Fibroblast of skin of right quadriceps (primary cell): ENCODE data around the gene ZFHX3.
A peak's percentile ranks its signal among the peaks of the same experiment; 100 is the strongest.

ENCODE experiments used
- DNase-seq: peaks from one replicate; pipeline ENCODE4 v3.0.0-alpha.2; 2013

The ZFHX3 gene

GRCh38 chr16:72815348-72816318 lies 232.3 kb downstream of the ZFHX3 start:
- DNase-seq, result no peak

- no peak for DNase-seq
Measured at GRCh38 chr16:72814226-72814625, 233.7 kb downstream of the ZFHX3 start.

GRCh38 chr16:72812672-72813071 lies 235.3 kb downstream of the ZFHX3 start:
- no peak for DNase-seq

- DNase-seq, result no peak
Measured at GRCh38 chr16:72811876-72812275, 236.1 kb downstream of the ZFHX3 start.

GRCh38 chr16:72811188-72811720 lies 236.7 kb downstream of the ZFHX3 start:
- no peak for DNase-seq

- DNase-seq, result no peak
Measured at GRCh38 chr16:72810480-72810879, 237.4 kb downstream of the ZFHX3 start.

GRCh38 chr16:72809446-72809845 lies 238.5 kb downstream of the ZFHX3 start:
- no peak for DNase-seq

GRCh38 chr16:72808754-72809153 lies 239.2 kb downstream of the ZFHX3 start:
- DNase-seq, result no peak

GRCh38 chr16:72807245-72807644 lies 240.7 kb downstream of the ZFHX3 start:
- no peak for DNase-seq

GRCh38 chr16:72805486-72805885 lies 242.4 kb downstream of the ZFHX3 start:
- DNase-seq, result no peak

GRCh38 chr16:72800524-72801161 lies 247.3 kb downstream of the ZFHX3 start:
- no peak for DNase-seq

GRCh38 chr16:72798264-72798663 lies 249.7 kb downstream of the ZFHX3 start:
- DNase-seq, result no peak

GRCh38 chr16:72797621-72798020 lies 250.3 kb downstream of the ZFHX3 start:
- no peak for DNase-seq

GRCh38 chr16:72796222-72796621 lies 251.7 kb downstream of the ZFHX3 start:
- no peak for DNase-seq

- no peak for DNase-seq
Measured at GRCh38 chr16:72794986-72795385, 252.9 kb downstream of the ZFHX3 start.

- no peak for DNase-seq
Measured at GRCh38 chr16:72794319-72794718, 253.6 kb downstream of the ZFHX3 start.

GRCh38 chr16:72793716-72794115 lies 254.2 kb downstream of the ZFHX3 start:
- no peak for DNase-seq

- no peak for DNase-seq
Measured at GRCh38 chr16:72793017-72793416, 254.9 kb downstream of the ZFHX3 start.

- no peak for DNase-seq
Measured at GRCh38 chr16:72791786-72792185, 256.1 kb downstream of the ZFHX3 start.

- DNase-seq, result no peak
Measured at GRCh38 chr16:72789921-72790320, 258.0 kb downstream of the ZFHX3 start.

GRCh38 chr16:72789465-72789864 lies 258.5 kb downstream of the ZFHX3 start:
- no peak for DNase-seq

- no peak for DNase-seq
Measured at GRCh38 chr16:72788269-72788809, 259.6 kb downstream of the ZFHX3 start.

- peak; percentile 83 for DNase-seq
Measured at GRCh38 chr16:72787514-72788268, 260.2 kb downstream of the ZFHX3 start.
